GM18519 (cell line): Measurements from ENCODE around the gene ZNF648.
A peak's percentile ranks its signal among the peaks of the same experiment; 100 is the strongest.
"Not testable (repeated sequence)": the region's sequence is repeated elsewhere in the genome, so short reads cannot be mapped to it uniquely, and the experiment has no call there.

Experiments used
- ATAC-seq: cut with Tn5 transposase; IDR thresholded peaks from one replicate; pipeline ENCODE4 v1.9.1; 2021; ENCODE audit warnings: mild to moderate bottlenecking, moderate library complexity; ENCODE audit not compliant: unreplicated experiment, low FRiP score

Gene ZNF648

GRCh38 chr1:182032251-182032650, 29.3 kb downstream of the ZNF648 start:
- no peak for ATAC-seq

- ATAC-seq: peak; percentile 88
Observed at GRCh38 chr1:182029379-182030331, 31.9 kb downstream of the ZNF648 start.

- no peak for ATAC-seq
Observed at GRCh38 chr1:182029002-182029378, 32.5 kb downstream of the ZNF648 start.

- ATAC-seq: no peak
Observed at GRCh38 chr1:182015360-182015759, 46.2 kb downstream of the ZNF648 start.

DNA sequence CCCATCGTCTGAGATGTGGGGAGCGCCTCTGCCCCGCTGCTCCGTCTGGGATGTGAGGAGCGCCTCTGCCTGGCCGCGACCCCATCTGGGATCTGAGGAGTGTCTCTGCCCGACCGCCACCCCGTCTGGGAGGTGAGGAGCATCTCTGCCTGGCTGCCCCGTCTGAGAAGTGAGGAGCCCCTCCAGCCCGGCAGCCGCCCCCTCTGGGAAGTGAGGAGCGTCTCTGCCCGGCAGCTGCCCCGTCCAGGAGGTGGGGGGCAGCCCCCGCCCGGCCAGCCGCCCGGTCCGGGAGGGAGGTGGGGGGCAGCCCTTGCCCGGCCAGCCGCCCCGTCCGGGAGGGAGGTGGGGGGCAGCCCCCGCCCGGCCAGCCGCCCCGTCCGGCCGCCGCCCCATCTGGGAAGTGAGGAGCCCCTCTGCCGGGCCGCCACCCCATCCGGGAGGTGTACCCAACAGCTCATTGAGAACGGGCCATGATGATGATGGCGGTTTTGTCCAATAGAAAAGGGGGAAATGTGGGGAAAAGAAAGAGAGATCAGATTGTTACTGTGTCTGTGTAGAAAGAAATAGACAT, 50.6 kb downstream of the ZNF648 start:
- ATAC-seq: not testable (repeated sequence)

DNA sequence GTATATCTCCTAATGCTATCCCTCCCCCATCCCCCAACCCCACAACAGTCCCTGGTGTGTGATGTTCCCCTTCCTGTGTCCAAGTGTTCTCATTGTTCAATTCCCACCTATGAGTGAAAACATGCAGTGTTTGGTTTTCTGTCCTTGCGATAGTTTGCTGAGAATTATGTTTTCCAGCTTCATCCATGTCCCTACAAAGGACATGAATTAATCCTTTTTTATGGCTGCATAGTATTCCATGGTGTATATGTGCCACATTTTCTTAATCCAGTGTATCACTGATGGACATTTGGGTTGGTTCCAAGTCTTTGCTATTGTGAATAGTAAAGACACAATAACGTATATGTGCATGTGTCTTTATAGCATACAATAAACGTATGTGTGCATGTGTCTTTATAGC, 56.1 kb downstream of the ZNF648 start:
- ATAC-seq: not testable (repeated sequence)

DNA sequence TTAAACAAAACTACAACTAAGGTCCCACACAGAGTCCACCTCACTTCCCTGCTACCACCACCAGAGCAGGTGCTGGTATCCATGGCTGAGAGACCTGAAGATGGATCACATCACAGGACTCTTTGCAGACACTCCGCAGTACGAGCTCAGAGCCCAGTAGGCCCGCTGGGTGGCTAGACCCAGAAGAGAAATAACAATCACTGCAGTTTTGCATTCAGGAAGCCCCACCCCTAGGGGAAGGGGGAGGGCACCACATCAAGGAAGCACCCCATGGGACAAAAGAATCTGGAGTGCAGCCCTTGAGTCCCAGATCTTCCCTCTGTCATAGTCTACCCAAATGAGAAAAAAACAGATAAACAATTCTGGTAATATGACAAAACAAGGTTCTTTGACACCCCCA, 56.9 kb downstream of the ZNF648 start:
- ATAC-seq: no peak
